Activated naive CD4-positive, alpha-beta T cell treated with anti-CD3 and anti-CD28 coated beads, Interleukin-2, amount 50 U/mL, for 24 hours (primary cell): Measurements from ENCODE around the gene NKIRAS1.
"Not testable (repeated sequence)": the region's sequence is repeated elsewhere in the genome, so short reads cannot be mapped to it uniquely, and the experiment has no call there.

Experiments
- H3K27ac Mint-ChIP-seq: one replicate; pipeline ENCODE4 v1.8.0; 2021; ENCODE audit warnings: mild to moderate bottlenecking, mixed read lengths
- H3K27me3 Mint-ChIP-seq: one replicate; pipeline ENCODE4 v1.8.0; 2021; ENCODE audit warnings: mixed read lengths
- H3K36me3 Mint-ChIP-seq: one replicate; pipeline ENCODE4 v1.8.0; 2021; ENCODE audit warnings: mixed read lengths
- H3K4me1 Mint-ChIP-seq: one replicate; pipeline ENCODE4 v1.8.0; 2021; ENCODE audit warnings: mixed read lengths
- H3K4me3 Mint-ChIP-seq: one replicate; pipeline ENCODE4 v1.8.0; 2021; ENCODE audit warnings: mild to moderate bottlenecking, mixed read lengths
- H3K9me3 Mint-ChIP-seq: one replicate; pipeline ENCODE4 v1.8.0; 2021; ENCODE audit warnings: mixed read lengths

NKIRAS1 gene

GRCh38 chr3:23920151-23920655, 3.4 kb upstream of the NKIRAS1 start:
- Mint-ChIP-seq H3K36me3 (peaks cover 32% of the 10 kb centered on the region), H3K9me3 (no peaks in the 10 kb centered on the region), H3K27ac (peak overlapping the region; percentile 81), H3K4me3 (peak overlapping the region; percentile 98), H3K27me3 (no peaks in the 10 kb centered on the region), H3K4me1 (peaks cover 36% of the 10 kb centered on the region)

DNA sequence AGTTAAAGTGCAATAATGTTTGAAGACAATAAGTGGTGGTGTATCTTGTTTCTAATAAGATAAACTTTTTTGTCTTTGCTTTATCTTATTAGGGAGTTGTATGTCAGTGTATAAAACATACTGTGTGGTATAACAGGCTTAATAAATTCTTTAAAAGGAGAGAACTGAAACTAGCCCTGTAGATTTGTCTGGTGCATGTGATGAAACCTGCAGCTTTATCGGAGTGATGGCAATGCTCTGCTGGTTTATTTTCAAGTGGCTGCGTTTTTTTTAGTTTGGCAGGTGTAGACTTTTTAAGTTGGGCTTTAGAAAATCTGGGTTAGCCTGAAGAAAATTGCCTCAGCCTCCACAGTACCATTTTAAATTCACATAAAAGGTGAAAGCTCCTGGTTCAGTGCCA, 2.8 kb upstream of the NKIRAS1 start:
- Mint-ChIP-seq H3K36me3 (peaks cover 32% of the 10 kb centered on the region), H3K4me1 (peaks cover 41% of the 10 kb centered on the region), H3K9me3 (no peaks in the 10 kb centered on the region), H3K4me3 (peak overlapping the region; percentile 98), H3K27me3 (no peaks in the 10 kb centered on the region), H3K27ac (no peak overlapping the region)

DNA sequence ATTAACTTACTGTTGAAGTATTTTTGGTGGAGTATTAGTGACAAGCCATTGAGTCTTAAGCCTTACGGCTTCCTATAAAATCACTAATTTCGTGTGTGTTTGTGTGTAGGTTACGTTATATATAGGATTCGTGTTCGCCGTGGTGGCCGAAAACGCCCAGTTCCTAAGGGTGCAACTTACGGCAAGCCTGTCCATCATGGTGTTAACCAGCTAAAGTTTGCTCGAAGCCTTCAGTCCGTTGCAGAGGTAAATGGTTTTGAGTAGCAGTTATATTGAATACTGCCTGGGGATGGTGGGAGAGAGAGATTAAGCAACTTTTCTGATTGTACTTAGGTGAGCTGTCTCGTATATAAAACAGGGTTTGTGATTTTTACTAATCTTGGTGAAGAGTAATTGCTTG, 1.5 kb upstream of the NKIRAS1 start:
- Mint-ChIP-seq H3K4me1 (peaks cover 49% of the 10 kb centered on the region), H3K27ac (peak overlapping the region; percentile 99), H3K36me3 (peaks cover 32% of the 10 kb centered on the region), H3K4me3 (peak overlapping the region; percentile 98)
- not testable (repeated sequence) for H3K27me3 Mint-ChIP-seq, H3K9me3 Mint-ChIP-seq

DNA sequence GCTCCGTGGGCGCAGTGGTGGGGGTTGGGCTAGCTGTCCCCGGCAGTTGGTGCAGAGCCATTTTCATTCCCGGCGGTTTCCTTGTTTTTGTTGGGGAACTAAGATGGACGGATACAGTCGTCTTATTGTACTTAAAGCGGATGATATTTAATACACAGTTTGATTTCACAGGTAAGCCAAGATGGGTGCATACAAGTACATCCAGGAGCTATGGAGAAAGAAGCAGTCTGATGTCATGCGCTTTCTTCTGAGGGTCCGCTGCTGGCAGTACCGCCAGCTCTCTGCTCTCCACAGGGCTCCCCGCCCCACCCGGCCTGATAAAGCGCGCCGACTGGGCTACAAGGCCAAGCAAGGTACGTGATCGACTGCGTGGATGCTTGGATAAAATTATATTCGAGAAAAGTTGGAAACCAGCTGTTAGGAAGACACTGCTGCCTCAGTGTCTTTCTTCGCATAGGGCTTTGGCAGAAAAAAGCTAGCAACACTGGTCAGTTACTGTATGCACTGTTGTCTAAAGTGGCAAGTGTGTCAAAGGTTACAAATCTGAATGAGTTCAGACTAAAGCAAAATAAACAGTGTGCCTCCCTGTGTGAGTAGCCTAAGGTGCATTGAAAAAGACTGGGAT, 1.0 kb upstream of the NKIRAS1 start:
- Mint-ChIP-seq H3K4me1 (peaks cover 49% of the 10 kb centered on the region), H3K4me3 (peak overlapping the region; percentile 98), H3K27ac (peak overlapping the region; percentile 99), H3K36me3 (peaks cover 32% of the 10 kb centered on the region)
- not testable (repeated sequence) for H3K9me3 Mint-ChIP-seq, H3K27me3 Mint-ChIP-seq

DNA sequence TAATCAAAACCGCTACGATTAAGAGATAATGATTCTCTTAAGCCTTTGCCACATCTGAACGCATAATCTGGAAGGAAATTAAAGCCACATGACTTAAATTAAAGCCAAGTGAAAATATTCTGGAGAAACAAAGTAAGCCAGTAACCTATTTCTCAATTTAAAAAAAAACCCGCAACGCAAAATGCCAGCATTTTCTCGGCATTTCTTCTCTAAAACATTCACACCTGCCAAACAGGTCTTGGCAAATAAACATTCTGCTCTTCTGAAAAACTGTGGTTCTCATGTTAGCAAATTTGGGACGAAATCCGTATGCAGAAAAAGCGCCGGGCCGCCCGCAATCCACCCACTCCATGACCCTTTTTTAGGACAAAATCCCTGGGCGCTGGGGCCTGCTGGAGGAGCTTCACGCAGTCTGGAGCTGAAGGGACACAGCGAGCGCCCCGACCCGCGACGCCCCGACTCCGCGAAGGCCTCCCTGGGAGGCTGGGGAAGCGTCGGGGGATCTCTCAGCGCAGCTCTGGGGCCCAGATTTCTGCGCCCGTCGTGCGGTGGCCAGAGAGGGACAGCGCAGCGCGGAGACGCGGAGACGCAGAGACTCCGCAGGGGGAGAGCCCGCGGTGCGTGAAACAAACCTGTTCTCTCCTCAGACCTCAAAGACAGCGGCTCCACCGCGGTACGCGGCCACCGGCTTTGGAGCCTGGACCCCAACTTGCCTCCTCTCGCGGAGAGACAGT, 471 bp downstream of the NKIRAS1 start:
- H3K9me3 Mint-ChIP-seq: no peaks in the 10 kb centered on the region
- H3K27me3 Mint-ChIP-seq: no peaks in the 10 kb centered on the region
- H3K4me3 Mint-ChIP-seq: peak overlapping the region; percentile 98
- H3K27ac Mint-ChIP-seq: peak overlapping the region; percentile 99
- peaks cover 32% of the 10 kb centered on the region for H3K36me3 Mint-ChIP-seq
- peaks cover 51% of the 10 kb centered on the region for H3K4me1 Mint-ChIP-seq

- H3K4me1 Mint-ChIP-seq: peaks cover 49% of the 10 kb centered on the region
- H3K36me3 Mint-ChIP-seq: peaks cover 30% of the 10 kb centered on the region
- no peak overlapping the region for H3K27ac Mint-ChIP-seq
These were observed 1.2 kb downstream of the NKIRAS1 start for GRCh38 chr3:23915537-23916108.

DNA sequence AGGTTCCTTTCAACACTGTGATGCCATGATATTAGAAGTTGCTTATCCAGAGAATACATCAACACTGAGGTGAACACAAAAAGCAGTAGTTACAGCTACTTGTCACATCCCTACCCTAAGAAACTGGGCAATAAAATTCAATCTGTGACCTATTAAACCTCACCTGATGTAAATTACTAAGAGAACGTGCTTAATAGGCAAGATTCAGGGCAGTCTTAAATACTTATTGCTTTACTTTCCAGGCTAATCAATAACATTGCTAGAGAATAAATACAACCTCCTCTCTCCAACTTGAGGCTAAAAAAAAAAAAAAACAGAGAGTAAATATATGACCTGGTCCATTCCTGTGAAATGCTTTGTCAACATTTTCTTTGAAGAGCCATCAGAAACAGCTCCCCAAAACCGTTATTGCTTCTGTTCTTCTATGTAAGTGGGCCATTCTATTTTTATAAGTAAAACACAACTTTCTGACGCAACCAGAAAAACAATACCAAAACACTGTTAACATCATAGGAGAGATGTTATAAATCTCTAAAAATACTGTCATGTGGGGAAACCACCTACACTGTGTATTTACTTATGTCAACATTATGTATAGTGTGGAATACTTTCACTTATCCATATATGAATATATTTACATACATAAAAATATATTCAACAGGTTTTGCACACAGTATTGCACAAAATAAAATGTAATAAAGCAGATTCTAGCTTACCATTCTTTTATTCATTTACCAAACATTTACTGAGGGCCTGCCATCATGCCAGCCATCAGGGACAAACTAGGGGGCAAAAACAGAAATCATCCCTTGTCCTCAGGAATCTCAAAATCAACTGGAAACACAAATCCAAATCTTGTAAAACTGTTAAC, 2.7 kb downstream of the NKIRAS1 start:
- Mint-ChIP-seq H3K4me3 (no peak overlapping the region), H3K9me3 (no peaks in the 10 kb centered on the region), H3K36me3 (peaks cover 24% of the 10 kb centered on the region), H3K4me1 (peaks cover 35% of the 10 kb centered on the region), H3K27me3 (no peaks in the 10 kb centered on the region), H3K27ac (no peak overlapping the region)

More at GRCh38 chr3:23915537-23916108, 1.2 kb downstream of the NKIRAS1 start:
- Mint-ChIP-seq H3K9me3 (no peaks in the 10 kb centered on the region), H3K4me3 (peak overlapping the region; percentile 98), H3K27me3 (no peaks in the 10 kb centered on the region)

GRCh38 chr3:23913182-23913581, 3.6 kb downstream of the NKIRAS1 start:
- Mint-ChIP-seq H3K4me3 (no peak overlapping the region), H3K9me3 (no peaks in the 10 kb centered on the region), H3K4me1 (peaks cover 26% of the 10 kb centered on the region), H3K36me3 (peaks cover 18% of the 10 kb centered on the region), H3K27ac (no peak overlapping the region), H3K27me3 (no peaks in the 10 kb centered on the region)

DNA sequence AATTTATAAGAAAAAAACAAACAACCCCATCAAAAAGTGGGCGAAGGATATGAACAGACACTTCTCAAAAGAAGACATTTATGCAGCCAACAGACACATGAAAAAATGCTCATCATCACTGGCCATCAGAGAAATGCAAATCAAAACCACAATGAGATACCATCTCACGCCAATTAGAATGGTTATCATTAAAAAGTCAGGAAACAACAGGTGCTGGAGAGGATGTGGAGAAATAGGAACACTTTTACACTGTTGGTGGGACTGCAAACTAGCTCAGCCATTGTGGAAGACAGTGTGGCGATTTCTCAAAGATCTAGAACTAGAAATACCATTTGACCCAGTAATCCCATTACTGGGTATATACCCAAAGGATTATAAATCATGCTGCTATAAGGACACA, 4.5 kb downstream of the NKIRAS1 start:
- not testable (repeated sequence) for H3K27me3 Mint-ChIP-seq, H3K4me3 Mint-ChIP-seq, H3K27ac Mint-ChIP-seq, H3K9me3 Mint-ChIP-seq
- Mint-ChIP-seq H3K36me3 (peaks cover 11% of the 10 kb centered on the region), H3K4me1 (peaks cover 26% of the 10 kb centered on the region)

DNA sequence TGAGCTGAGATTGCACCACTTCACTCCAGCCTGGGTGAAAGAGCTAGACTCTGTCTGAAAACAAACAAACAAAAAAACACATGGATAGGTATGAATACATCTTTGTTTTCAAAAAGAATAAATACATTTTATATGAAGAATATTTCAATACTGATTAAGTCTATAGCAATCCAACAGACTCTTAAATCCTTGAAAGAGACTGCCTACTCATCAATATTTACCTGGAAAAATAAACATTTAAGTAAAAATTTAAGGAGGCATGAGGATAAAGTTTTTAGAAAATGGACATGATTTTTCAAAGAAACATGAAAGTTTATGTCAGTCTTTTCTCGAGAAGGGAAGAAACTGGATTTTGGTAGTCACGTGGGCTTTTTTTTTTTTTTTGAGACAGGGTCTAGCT, 5.4 kb downstream of the NKIRAS1 start:
- H3K4me1 Mint-ChIP-seq: peaks cover 26% of the 10 kb centered on the region
- H3K4me3 Mint-ChIP-seq: no peak overlapping the region
- no peak overlapping the region for H3K27ac Mint-ChIP-seq
- no peaks in the 10 kb centered on the region for H3K27me3 Mint-ChIP-seq
- no peaks in the 10 kb centered on the region for H3K9me3 Mint-ChIP-seq
- peaks cover 7% of the 10 kb centered on the region for H3K36me3 Mint-ChIP-seq

- H3K4me3 Mint-ChIP-seq: no peak overlapping the region
- no peaks in the 10 kb centered on the region for H3K27me3 Mint-ChIP-seq
- H3K4me1 Mint-ChIP-seq: peaks cover 9% of the 10 kb centered on the region
- peaks cover 15% of the 10 kb centered on the region for H3K36me3 Mint-ChIP-seq
- H3K9me3 Mint-ChIP-seq: no peaks in the 10 kb centered on the region
- H3K27ac Mint-ChIP-seq: no peak overlapping the region
These were observed 7.4 kb downstream of the NKIRAS1 start for GRCh38 chr3:23909341-23909740.

DNA sequence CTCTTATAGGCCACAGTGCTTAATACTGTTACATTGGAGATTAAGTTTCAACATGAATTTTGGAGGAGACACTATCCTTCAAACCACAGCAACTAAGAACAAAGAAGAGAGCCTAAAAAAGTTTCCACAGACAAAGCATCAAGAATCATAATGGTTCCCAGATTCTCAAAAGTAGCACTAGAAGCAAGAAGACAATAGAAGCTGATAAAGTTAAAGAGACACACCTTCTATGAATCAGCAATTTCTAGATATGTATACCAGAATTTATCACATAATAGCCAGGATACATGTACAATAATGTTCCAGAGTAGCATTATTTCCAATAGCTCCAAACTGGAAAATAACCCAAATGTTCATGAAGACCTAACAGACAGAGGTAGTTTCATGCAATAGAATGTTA, 12.2 kb downstream of the NKIRAS1 start:
- no peaks in the 10 kb centered on the region for H3K9me3 Mint-ChIP-seq
- no peak overlapping the region for H3K27ac Mint-ChIP-seq
- H3K4me3 Mint-ChIP-seq: no peak overlapping the region
- no peaks in the 10 kb centered on the region for H3K27me3 Mint-ChIP-seq
- H3K4me1 Mint-ChIP-seq: no peaks in the 10 kb centered on the region
- peaks cover 21% of the 10 kb centered on the region for H3K36me3 Mint-ChIP-seq

DNA sequence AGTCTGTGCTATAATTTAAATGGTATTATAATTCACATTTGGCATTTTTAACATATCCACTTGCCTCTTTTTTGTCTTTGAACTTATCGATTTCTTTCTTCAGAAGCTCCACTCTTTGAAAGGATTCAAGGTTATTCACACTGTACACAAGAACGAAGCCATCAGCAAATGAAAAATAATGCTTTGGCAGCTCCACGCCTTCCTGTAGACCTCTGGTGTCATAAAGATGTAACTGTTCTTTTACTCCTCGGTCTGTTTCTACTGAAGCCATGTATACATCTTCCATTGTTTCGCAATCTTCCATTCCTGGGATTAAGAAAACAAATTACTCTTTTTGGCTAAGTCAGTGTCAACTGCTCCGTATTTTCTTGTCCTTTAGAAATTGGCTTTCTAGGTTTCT, 16.0 kb downstream of the NKIRAS1 start:
- no peak overlapping the region for H3K4me3 Mint-ChIP-seq
- H3K27ac Mint-ChIP-seq: no peak overlapping the region
- H3K9me3 Mint-ChIP-seq: no peaks in the 10 kb centered on the region
- no peaks in the 10 kb centered on the region for H3K4me1 Mint-ChIP-seq
- H3K36me3 Mint-ChIP-seq: peaks cover 30% of the 10 kb centered on the region
- H3K27me3 Mint-ChIP-seq: no peaks in the 10 kb centered on the region

GRCh38 chr3:23895181-23895580, 21.6 kb downstream of the NKIRAS1 start:
- H3K36me3 Mint-ChIP-seq: peaks cover 14% of the 10 kb centered on the region
- peaks cover 3% of the 10 kb centered on the region for H3K4me1 Mint-ChIP-seq
- H3K4me3 Mint-ChIP-seq: no peak overlapping the region
- H3K27ac Mint-ChIP-seq: peak overlapping the region; percentile 39
- no peaks in the 10 kb centered on the region for H3K9me3 Mint-ChIP-seq
- no peaks in the 10 kb centered on the region for H3K27me3 Mint-ChIP-seq

GRCh38 chr3:23894254-23895061, 22.3 kb downstream of the NKIRAS1 start:
- Mint-ChIP-seq H3K27ac (peak overlapping the region; percentile 18), H3K9me3 (no peaks in the 10 kb centered on the region), H3K4me3 (no peak overlapping the region), H3K27me3 (no peaks in the 10 kb centered on the region), H3K36me3 (peaks cover 14% of the 10 kb centered on the region), H3K4me1 (peaks cover 3% of the 10 kb centered on the region)
